GM21526 (cell line): ENCODE results near the gene LGALS8.
"Not testable (repeated sequence)": the region's sequence is repeated elsewhere in the genome, so short reads cannot be mapped to it uniquely, and the experiment has no call there.

Experiments
- ATAC-seq: cut with Tn5 transposase; IDR thresholded peaks from one replicate; pipeline ENCODE4 v1.9.1; 2021; ENCODE audit warnings: moderate library complexity; ENCODE audit not compliant: unreplicated experiment, low FRiP score

The LGALS8 gene

DNA sequence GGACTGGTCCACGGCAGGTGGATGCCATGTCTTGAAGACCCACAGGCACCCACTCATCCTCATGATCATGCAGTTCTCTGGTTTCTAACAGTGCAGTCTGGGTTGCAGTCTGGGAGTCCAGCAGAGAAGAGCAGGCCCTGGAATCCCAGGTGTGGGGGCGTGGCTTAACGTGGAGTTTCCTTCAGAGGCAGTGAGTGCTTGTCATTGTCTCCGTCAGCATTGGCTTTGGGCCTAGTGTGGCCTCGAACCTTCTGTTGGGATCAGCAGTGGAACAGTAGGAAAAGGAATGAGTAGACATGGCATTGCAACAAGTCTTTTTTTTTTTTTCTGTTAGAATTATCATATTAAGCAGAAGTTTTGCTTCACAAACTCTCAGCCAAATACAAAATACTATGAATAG is 12.8 kb downstream of the LGALS8 start:
- ATAC-seq: no peak

DNA sequence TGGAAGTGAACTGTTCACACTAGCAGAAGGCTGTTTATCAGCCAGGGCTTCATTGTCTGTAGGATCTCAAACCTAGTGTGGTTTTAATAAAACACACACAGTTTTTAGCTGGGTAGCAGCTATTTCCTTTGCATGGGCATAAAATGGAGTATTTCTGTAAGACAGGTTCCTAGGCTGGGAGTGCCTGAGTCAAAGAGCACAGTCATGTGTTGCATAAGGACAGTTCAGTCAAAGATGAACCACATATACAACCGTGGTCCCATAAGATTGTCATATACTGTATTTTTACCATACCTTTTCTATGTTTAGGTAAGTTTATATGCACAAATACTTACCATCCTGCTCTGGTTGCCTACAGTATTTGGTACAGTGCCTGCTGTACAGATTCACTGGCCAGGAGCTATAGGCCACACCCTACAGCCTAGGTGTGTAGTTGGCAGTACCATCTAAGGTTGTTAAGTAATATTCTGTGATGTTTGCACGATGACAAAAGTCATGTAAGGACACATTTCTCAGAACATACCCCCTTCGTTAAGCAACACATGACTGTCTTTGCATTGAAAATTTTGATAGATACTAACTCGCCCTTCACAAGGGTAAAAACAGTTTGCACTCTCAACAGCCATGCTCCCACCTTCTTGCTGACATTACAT is 17.2 kb downstream of the LGALS8 start:
- ATAC-seq: no peak

DNA sequence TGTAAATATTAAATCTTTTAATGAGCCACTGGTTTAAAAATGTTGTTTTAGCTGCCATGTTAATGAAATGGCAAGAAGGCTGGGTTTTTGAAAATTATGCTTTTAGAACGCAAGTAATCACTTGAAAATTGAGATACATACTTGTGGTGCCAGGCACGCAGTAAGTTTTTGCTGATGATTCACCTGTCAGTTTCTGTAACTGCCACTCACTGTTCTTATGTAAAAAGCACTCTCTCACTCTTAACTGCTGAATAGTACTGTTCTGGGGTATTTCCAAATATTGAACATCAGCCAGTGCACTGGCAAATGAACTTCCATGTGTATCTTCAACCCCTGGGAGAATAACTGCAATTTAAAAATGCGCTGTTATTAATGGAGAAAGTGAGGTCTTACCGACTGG is 17.9 kb downstream of the LGALS8 start:
- no peak for ATAC-seq

DNA sequence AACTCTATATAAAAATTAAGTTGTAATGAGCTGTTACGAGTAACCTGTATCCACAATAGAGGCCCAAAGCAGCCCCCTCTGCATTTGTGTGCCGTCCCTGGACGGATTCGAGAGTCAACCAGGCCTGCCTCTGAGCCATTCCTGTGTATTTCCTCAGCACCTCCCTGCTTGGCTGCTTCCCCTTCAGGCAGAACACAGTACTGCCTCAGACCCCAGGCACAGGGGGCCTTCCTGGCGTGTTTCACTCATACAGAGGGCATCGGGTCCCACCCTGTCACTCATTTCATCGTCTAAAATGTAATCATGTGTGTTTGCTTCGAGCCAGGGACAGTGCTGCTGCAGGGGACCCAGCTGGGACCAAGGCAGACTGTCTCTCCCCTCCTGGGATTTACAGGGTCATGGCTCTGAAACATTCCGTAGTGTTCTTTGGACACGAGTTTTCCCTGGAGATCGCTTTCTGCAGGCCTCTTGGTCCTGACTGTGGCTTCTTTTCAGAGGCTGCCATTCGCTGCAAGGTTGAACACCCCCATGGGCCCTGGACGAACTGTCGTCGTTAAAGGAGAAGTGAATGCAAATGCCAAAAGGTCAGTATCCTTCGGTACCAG is 19.4 kb downstream of the LGALS8 start:
- no peak for ATAC-seq

DNA sequence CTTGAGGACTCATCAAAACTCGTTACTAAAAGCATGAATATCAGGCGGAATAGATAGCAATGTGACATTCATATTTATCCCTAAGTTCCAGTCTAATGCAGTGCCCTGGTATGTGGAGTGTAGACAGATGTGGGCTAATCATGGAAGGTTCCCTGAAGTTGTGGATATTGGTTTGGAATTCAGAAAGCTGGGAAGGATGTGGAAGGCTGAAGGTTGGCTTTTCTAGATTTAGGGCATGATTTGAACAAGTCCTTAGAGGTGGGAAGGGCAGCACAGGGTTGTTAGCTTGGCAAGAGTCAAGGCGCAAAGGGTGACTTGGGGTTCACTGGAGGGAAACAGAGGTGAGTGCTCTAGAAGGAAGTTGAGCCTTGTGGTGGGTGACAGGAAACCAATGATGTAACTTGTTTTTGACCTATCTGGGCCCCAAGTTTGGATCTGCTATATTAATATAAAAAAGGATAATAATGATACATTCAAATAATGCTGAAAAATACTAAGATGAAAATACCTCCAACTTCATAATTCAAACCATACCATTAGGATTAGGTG is 21.9 kb downstream of the LGALS8 start:
- ATAC-seq: no peak

DNA sequence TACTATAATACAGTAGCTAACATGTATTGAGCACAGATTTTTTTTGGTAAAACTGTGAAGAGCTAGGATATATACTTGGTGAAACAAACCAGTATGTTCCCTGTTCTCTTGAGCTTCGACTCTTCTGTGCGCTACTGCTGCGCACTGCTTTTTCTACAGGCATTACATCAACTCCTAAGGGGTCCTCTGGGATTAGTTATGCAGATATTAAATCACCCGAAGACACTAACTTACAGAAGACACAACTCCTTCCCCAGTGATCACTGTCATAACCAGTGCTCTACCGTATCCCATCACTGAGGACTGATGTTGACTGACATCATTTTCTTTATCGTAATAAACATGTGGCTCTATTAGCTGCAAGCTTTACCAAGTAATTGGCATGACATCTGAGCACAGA is 24.7 kb downstream of the LGALS8 start:
- no peak for ATAC-seq

DNA sequence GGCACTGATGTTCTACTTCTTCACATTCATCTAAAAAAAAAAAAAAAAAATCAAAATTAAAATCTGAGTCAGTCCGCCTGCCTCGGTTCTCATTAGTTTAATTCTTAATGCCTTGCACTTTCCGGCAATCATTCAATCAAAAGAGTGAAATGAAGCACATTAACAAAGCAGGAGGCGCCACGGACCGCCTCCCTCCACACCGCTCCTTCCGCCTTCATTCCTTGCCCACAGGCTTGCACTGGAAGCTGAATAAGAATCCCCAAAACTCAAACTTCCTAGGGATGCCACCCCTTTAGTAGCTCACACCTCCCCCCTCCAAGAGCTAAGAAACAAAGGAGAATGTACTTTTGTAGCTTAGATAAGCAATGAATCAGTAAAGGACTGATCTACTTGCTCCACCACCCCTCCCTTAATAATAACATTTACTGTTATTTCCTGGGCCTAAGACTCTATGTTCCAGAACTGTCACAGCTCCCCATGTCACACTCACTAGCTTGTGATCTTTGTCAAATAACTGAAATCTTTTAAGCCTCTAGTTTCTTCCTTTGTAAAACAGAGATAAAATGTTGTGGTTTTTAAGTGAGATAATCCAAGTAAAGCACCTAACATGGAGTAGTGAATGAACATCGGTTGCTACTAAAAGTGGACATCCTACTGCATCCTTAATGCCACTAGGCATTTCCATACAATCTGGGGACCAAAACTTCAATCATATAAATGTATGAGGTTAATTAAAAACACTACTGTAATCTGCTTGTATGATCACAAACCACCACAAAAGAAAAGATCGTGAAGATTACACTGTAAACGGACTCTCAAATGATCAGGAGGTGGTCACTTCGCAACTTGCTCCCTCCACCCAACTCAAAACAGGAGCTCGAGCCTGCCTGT is 27.4 kb downstream of the LGALS8 start:
- no peak for ATAC-seq

DNA sequence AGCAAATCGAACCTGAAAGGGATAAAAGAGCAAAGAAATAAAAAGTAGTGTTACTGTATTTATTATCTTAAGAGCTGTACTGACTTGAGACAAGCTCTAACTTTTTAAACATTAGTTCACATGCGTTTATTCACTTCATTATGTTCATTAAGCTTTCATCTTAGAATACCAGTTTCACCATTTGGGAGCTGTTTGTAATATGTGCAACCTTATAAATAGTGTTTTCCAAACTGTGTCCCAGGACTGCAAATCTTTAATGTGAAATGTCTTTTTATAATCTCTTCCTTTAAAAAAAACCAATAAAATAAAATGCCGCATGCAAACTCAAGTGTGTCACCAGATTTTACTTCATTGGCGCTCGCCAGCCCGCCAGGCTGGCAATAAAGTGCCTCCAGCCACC is 28.3 kb downstream of the LGALS8 start:
- ATAC-seq: no peak

DNA sequence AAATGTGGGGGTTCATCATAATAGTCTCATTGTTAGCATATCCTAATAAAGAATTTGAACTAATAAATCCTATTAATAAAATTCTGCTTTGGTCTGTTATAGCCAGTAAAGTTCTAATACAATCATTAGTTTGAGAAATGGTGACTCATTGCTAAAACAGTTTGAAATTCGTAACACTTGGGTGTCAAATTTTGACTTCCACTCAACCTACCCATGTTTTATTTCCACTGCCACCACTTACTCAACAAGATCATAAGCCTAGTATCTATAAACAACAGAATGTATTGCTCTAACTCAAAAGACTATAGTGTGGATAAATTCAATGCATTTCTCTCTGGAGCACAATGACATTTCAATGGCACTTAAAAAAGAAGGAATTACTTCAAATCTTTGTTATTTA is 29.1 kb downstream of the LGALS8 start:
- no peak for ATAC-seq

DNA sequence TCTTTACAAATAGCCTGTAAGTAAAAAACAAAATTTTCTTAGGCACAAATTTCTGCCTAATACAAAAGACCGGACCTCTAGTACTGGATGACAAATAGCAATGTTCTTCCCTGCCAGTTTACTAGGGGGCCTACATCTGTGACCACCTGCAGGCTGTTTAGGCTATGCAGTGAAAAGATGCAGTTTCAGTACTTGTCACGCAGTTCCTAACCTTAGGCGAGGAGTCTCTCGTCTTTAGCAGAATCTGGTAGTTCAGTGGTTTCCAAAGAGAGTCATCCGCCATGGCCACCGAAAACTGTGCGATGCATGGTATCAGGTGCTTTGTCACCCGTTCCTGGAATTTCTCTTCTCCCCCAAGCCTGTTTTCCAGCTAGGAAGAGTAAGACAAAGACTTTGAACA is 29.6 kb downstream of the LGALS8 start:
- no peak for ATAC-seq

DNA sequence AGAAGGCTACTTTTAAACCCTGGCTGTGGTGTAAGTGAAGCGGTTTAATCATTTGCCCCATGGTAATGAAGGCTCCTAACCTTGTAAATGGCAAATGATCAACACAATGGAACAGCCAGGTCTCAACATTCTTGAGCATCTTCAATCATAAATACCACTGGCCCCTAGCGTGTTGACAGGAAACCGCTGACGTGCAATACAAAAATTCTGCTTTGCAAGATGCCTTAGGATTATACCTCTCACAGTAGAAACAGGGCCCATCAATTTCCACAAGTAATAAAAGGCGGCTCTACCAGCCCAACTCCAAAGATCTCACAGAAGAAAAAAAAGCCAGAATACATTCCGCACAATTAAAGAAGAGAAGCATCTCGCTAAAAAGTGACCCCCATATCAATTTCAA is 32.8 kb downstream of the LGALS8 start:
- ATAC-seq: no peak

DNA sequence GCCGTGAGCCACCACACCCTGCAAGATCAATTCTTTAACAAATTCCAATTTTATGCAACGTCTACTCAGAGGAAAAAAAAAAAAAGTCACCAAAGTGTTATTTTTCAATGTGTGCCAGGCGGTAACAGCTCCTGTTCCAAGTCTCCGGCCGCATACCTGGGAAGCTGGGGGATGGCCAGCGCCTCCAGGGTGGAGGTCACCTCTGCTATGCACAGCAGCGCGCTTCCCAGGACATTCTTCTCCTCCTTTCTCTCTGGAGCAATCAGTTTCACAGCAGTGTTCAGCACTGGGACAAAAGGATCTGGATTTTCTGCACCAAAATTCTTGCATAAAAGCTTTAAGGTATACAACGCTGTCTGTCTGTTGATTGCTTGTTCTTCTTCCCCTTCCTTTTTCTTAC is 34.3 kb downstream of the LGALS8 start:
- ATAC-seq: no peak

DNA sequence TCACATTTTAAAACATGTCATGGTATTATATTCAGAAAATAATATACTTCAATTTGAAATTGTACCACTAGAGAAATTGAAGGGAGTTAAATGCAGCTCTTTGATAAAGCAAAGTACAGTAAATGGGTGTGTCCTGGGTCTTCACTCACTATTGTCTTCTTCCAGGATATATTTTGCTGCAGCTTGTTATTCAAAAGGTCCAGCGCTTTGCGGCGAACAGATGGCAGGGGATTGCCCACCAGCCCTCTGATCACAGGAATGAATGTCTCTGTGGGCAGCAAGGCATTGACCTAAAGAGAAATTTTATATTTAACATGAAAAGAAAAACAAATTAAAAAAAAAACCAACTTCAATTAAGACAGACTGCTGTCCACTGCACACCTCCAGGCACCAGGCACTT is 35.1 kb downstream of the LGALS8 start:
- ATAC-seq: no peak

DNA sequence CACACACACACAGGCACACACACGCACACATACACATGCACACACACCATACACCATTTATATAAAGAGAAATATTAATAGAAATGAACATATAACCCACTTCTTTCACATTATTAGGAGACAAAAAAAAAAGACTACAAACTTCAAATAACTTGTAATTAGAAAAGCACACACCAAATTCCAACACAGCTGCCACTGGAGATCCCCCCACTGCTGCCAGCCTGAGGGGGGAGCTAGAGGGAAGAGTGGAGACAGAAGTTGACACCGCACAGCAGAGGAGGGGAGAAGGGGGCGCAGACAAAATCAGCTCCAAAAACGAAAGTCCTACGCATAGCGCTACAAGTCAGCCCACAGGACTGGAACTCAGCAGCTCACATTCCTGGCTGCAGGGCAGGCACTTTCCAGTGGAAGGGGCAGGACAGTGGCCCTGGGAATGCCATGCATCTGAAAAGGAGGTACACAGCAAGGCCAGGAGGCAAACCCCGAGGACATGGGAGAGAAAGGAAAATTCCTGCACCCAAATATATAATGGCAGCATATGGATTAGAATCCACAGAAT is 36.5 kb downstream of the LGALS8 start:
- no peak for ATAC-seq

DNA sequence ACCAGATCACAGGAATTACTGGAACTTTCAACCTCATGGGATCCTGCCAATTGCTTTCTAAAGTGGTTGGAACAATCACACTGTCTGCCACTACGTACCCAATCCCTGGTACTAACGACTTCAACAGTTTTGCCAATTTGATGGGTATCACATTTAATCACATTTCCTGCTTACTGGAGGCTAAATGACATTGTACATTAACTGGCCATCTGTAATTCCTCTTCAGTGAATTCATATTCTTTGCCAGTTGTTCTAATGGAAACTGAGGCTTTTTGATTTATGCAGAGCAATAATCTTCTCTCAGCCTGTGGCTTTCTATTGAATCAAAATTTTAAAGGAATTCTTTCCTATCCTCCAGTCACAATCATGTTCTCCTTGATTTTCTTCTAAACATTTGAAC is 38.2 kb downstream of the LGALS8 start:
- ATAC-seq: no peak

DNA sequence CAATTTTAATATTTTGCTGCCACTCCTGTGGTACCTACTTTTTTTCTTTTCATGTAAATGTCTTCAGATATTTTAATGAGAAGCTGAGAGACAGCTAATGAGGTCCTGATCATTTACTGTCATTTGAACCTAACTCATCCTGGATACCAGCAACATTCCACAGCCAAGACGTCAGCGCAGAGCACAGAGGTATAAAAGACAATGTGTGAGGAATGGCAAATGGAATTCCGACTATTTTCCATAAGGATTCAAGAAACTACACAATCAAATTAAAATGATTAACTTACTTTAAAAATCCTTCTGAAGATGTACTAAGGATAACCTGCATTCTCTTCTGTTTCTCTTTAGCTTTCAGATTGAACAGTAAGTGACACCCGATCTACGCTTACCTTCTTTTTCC is 41.7 kb downstream of the LGALS8 start:
- ATAC-seq: no peak

DNA sequence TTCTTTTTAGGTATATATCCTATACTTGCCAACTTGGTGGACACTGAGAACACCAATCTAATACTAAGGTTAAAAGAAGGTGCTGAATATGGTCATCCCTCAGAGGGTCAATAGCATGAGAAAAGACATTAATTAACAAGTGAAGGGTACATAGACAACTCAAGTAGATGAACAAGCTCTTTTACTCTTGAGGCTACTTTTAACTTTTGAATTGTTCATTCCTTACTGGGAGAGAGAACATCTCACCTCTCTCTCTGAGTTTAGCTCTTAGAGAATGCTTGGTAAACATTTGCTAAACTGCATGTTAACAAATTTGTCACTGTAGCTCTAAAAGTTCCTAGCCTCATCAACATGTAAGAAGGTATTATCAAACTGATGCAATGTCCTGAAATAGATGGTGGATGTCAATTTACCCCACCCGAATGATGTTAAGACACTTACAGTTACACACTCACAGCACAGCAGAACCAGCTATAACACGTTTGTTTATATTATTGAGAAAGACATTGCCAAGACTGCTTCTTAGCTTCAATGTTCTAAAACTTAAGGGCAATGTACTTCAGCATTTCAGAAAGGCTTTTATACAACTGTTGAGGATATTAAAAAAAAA is 44.6 kb downstream of the LGALS8 start:
- ATAC-seq: no peak

DNA sequence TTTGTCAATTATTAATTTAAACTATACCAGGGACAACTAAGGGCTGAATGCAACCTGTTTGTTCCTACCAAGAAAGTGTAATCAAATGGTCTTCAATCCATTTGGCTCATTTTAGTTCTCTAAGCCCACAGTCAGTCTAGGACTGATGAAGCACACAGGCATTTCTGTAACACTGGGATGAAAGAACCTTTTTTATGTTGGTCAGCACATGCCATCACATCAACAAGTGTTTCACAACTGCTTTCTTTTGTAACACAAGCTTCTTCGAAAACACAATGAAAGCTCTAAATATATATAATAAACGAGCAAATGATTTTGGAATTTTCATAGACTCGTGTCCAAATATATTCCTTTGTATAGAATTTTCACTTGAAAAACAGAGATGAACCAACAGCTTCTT is 51.7 kb downstream of the LGALS8 start:
- no peak for ATAC-seq

DNA sequence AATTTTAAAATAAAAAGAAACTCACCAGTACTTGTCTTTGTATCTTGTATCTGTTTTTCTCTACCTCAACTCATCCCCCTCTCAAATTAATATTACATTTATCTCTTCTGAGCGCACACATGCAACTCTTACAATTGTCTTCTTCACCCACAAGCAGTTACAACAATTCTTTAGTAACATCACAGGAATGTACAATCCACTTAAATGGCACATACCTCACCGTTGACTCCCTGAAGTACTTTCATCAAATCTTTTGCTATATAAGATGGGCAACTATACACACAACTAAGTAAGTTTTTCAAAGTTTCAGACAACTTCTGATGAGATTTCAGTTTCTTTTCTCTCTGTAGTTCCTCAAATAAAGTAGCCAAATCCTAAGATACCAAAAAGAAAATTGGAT is 52.2 kb downstream of the LGALS8 start:
- no peak for ATAC-seq

DNA sequence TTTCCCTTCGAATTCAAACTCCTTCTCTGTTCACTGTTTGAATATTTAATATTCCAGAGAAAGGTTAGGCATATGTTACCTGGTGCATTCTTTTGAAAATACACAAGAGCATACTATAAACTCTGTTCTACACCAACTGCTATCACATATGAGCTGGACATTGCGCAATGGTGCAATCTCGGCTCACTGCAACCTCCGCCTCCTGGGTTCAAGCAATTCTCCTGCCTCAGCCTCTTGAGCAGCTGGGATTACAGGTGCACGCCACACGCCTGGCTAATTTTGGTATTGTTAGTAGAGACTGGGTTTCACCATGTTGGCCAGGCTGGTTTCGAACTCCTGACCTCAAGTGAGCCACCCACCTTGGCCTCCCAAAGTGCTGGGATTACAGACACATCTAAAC is 53.3 kb downstream of the LGALS8 start:
- ATAC-seq: not testable (repeated sequence)

DNA sequence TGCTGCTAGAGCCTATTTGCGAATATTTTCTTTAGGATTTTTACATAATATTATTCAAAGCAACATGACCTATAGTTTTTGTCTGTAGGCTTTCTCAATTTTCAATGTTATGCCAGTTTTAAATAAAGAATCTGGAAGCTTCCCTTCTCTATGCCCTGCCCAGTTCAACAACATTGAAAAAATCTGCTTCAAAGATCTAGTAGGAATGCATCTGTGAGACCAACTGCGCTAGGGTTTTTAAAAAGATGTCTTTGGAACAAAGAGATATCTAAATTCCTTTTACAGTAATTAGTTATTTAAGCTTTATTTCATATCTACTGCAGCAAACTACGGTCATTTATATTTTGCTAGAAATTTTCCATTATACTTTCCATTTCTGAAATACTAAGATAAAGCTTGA is 54.9 kb downstream of the LGALS8 start:
- no peak for ATAC-seq
